ENCODE results near the gene TMEM63A.

DNA sequence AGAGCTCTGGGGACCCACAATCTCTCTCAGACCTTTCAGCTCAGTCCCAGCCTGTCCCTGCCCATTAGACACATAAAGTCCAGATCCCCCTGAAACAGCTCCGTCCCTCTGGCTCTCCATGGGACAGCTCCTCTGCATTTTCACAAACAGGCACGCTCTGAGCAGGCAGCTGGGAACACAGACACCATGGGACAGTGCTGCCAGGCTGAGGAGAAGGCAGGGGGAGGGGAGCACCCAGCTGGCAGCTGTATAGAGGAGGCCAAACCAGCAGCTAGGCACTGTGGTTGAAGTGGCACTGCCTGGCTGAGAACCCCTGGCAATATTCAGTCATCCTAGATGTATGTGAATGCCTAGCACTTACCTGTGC is 2.0 kb downstream of the TMEM63A start:
- TF ChIP-seq, protein P1, sequence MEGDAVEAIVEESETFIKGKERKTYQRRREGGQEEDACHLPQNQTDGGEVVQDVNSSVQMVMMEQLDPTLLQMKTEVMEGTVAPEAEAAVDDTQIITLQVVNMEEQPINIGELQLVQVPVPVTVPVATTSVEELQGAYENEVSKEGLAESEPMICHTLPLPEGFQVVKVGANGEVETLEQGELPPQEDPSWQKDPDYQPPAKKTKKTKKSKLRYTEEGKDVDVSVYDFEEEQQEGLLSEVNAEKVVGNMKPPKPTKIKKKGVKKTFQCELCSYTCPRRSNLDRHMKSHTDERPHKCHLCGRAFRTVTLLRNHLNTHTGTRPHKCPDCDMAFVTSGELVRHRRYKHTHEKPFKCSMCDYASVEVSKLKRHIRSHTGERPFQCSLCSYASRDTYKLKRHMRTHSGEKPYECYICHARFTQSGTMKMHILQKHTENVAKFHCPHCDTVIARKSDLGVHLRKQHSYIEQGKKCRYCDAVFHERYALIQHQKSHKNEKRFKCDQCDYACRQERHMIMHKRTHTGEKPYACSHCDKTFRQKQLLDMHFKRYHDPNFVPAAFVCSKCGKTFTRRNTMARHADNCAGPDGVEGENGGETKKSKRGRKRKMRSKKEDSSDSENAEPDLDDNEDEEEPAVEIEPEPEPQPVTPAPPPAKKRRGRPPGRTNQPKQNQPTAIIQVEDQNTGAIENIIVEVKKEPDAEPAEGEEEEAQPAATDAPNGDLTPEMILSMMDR (IDR thresholded peaks at IDR 0.05; ENCODE audit: low read length), result no peak
- no peak for TF ChIP-seq EZH2 (IDR thresholded peaks at IDR 0.05; ENCODE audit: borderline replicate concordance, low read length)

Measured in OCI-LY1 (cell line).